Measurements from ENCODE around the gene TEAD1. TPM values are rescaled to one million over a fixed set of nuclear protein-coding genes. Genes with fewer than 3 reads are reported as not detected.

TEAD1 gene
- total RNA-seq, 4 donors from 2014 or later, result 71.5 to 109 (median 88.5) TPM

GRCh38 chr11:12761029-12761428, 86.8 kb downstream of the TEAD1 start:
- H3K4me1 ChIP-seq, result peaks cover 13 to 20% of the 10 kb centered on the region in 2 donors
- H3K27ac ChIP-seq, result no peak overlapping the region
- no peaks in the 10 kb centered on the region for H3K27me3 ChIP-seq
- intact Hi-C loops (cut with DNase I), result no loop called here
- H3K36me3 ChIP-seq, result no peaks in the 10 kb centered on the region
- H3K4me3 ChIP-seq (replicated peaks in 1 of 3), result no peak overlapping the region
- 53 to 73% methylated on average over 3 of the region's 3 CpGs for WGBS, 2 donors
- DNase-seq, result no peak
- no peaks in the 10 kb centered on the region for H3K9me3 ChIP-seq
- TF ChIP-seq POLR2A (IDR thresholded peaks at IDR 0.05) (no peak), CTCF (IDR thresholded peaks at IDR 0.05) (no peak)

- TF ChIP-seq CTCF (IDR thresholded peaks at IDR 0.05) (no peak), POLR2A (IDR thresholded peaks at IDR 0.05) (no peak)
- 87 to 95% methylated on average over 5 of the region's 5 CpGs for WGBS, 2 donors
- H3K4me1 ChIP-seq, result peaks cover 4 to 13% of the 10 kb centered on the region in 2 donors
- no peak for DNase-seq
- H3K4me3 ChIP-seq (replicated peaks in 1 of 3), result no peak overlapping the region
- H3K27me3 ChIP-seq, result no peaks in the 10 kb centered on the region
- no peak overlapping the region for H3K27ac ChIP-seq
- H3K36me3 ChIP-seq, result no peaks in the 10 kb centered on the region
- no peaks in the 10 kb centered on the region for H3K9me3 ChIP-seq
- intact Hi-C loops (cut with DNase I), result no loop called here
Measured at GRCh38 chr11:12762278-12762677, 88.1 kb downstream of the TEAD1 start.

GRCh38 chr11:12762696-12763324, 88.6 kb downstream of the TEAD1 start:
- DNase-seq, result no peak
- Histone ChIP-seq H3K9me3 (no peaks in the 10 kb centered on the region), H3K36me3 (no peaks in the 10 kb centered on the region), H3K4me1 (peaks cover 0 to 11% of the 10 kb centered on the region in 2 donors), H3K27ac (no peak overlapping the region), H3K4me3 (replicated peaks in 1 of 3) (no peak overlapping the region), H3K27me3 (no peaks in the 10 kb centered on the region)
- TF ChIP-seq POLR2A (IDR thresholded peaks at IDR 0.05), result no peak
- no peak for TF ChIP-seq CTCF (IDR thresholded peaks at IDR 0.05)
- WGBS, 2 donors, result 88 to 92% methylated on average over 4 of the region's 4 CpGs
- intact Hi-C loops (cut with DNase I), result no loop called here

- 85 to 97% methylated on average over 8 of the region's 8 CpGs for WGBS, 2 donors
- Histone ChIP-seq H3K4me1 (peaks cover 0 to 14% of the 10 kb centered on the region in 2 donors), H3K27me3 (no peaks in the 10 kb centered on the region), H3K27ac (no peak overlapping the region), H3K9me3 (no peaks in the 10 kb centered on the region), H3K4me3 (replicated peaks in 1 of 3) (no peak overlapping the region), H3K36me3 (no peaks in the 10 kb centered on the region)
- TF ChIP-seq POLR2A (IDR thresholded peaks at IDR 0.05) (no peak), CTCF (IDR thresholded peaks at IDR 0.05) (no peak)
- DNase-seq, result no peak
- intact Hi-C loops (cut with DNase I), result no loop called here
Measured at GRCh38 chr11:12764187-12764914, 90.1 kb downstream of the TEAD1 start.

- 82 to 86% methylated on average over 3 of the region's 3 CpGs for WGBS, 2 donors
Measured at GRCh38 chr11:12765428-12765827, 91.2 kb downstream of the TEAD1 start.

More at GRCh38 chr11:12765428-12765827, 91.2 kb downstream of the TEAD1 start:
- Histone ChIP-seq H3K4me1 (peaks cover 0 to 20% of the 10 kb centered on the region in 2 donors), H3K27ac (no peak overlapping the region), H3K9me3 (no peaks in the 10 kb centered on the region), H3K27me3 (no peaks in the 10 kb centered on the region), H3K4me3 (replicated peaks in 1 of 3) (no peak overlapping the region), H3K36me3 (no peaks in the 10 kb centered on the region)
- intact Hi-C loops (cut with DNase I), result no loop called here
- TF ChIP-seq POLR2A (IDR thresholded peaks at IDR 0.05) (no peak), CTCF (IDR thresholded peaks at IDR 0.05) (no peak)
- no peak for DNase-seq
